HG03097 (cell line): ENCODE data around the gene LYZL6.
"Not testable (repeated sequence)": the region's sequence is repeated elsewhere in the genome, so short reads cannot be mapped to it uniquely, and the experiment has no call there.

Source experiments
- ATAC-seq: cut with Tn5 transposase; IDR thresholded peaks from one replicate; pipeline ENCODE4 v1.9.1; 2021; ENCODE audit not compliant: unreplicated experiment, low FRiP score

The LYZL6 gene

GRCh38 chr17:35912339-35912912 lies 31.1 kb downstream of the LYZL6 start:
- ATAC-seq, result no peak

GRCh38 chr17:35909408-35909807 lies 34.1 kb downstream of the LYZL6 start:
- ATAC-seq, result no peak

GRCh38 chr17:35907691-35908090 lies 35.8 kb downstream of the LYZL6 start:
- ATAC-seq, result no peak

DNA sequence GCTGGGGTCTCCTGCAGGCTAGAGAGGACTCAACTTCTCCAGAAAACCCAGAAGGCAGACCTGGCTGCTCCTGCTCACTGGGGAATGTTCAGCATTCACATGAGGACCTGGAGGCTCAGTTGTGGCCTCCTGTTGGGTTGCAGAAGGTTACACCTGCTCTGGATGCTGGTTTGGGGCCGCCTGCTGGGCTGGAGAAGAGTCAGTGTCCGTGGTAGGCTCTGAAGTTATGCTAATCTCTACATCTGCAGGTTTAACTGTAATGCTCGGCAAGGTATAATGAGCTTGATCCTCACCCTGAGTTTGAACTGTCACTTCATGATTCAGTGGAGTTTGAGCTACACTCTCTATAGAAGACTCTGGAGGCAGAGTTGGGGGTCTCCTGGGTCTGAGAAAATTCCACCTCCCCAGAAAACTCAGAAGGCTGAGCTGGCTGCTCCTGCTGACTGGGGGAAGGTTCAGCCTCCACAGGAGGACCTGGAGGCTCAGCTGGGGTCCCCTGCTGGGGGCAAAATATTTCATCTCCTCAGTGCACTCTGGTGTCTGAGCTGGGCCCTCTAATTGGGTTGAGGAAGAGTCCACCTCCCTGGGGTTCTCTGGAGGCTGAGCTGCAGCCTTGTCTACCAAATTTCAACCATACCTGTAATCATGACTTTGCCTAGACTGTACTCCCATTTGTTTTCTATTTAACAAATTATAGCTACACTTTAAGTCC lies 36.4 kb downstream of the LYZL6 start:
- no peak for ATAC-seq

GRCh38 chr17:35906191-35906925 lies 37.2 kb downstream of the LYZL6 start:
- ATAC-seq, result no peak

DNA sequence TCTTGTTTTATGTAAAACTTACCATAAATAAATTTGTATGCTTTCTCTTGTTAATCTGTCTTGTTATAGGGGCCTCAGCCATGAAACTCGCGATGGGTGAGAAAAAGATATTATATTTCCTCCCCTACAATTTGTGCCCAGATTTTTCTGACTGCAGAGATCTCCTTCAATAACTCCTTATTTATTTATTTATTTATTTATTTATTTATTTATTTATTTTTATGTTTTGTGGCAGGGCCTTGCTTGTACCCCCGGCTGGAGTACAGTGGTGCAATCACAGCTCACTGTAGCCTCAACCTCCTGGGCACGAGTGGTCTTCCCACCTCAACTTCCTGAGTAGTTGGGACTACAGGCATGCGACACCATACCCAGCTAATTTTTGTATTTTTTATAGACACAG lies 40.1 kb downstream of the LYZL6 start:
- ATAC-seq, result no peak

DNA sequence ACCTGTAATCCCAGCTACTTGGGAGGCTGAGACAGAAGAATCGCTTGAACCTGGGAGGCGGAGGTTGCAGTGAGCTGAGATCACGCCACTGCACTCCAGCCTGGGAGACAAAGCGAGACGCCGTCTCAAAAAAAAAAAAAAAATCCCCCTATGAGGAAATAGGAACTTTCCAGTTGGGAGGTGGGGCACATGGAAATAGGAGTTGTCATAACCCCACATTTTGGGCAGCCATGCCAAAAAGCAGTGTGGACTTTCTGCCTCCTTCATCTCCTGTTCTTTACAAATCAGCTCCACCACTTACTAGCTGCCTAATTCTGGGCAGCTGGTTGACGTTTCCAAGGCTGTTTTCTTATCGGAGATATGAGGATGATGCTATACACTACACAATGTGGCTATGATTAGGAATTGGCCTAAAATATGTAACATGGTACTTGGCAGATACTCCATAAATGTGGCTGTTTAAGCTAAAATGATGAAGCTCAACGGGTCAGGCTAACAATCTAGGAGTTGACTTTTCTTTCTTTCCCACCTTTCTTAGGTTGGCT lies 41.8 kb downstream of the LYZL6 start:
- no peak for ATAC-seq

GRCh38 chr17:35900708-35901480 lies 42.6 kb downstream of the LYZL6 start:
- no peak for ATAC-seq

DNA sequence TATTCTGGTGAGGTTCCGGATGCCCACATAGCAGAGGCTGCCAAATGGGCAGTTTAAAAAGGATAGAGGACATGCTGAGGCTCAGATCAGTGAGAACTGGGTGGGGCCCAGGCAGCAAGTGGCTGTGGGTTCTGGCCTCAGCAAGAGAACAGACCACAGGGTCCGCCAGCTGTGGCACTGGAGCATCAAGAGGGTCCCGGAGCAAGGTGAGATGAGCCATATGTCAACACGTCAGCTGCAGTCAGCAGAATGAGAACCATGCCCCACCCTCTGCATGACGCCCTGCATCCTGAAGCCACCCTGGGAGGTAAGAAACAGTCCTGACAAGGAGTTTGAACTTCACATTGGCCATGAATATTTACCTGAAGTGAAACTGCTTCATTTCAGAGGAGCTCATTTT lies 43.2 kb downstream of the LYZL6 start:
- no peak for ATAC-seq

GRCh38 chr17:35898283-35899070 lies 45.0 kb downstream of the LYZL6 start:
- ATAC-seq, result no peak

GRCh38 chr17:35897772-35898171 lies 45.7 kb downstream of the LYZL6 start:
- ATAC-seq, result not testable (repeated sequence)

- ATAC-seq, result no peak
Observed at GRCh38 chr17:35895636-35896587, 47.6 kb downstream of the LYZL6 start.

- no peak for ATAC-seq
Observed at GRCh38 chr17:35894206-35894605, 49.3 kb downstream of the LYZL6 start.

GRCh38 chr17:35893751-35894150 lies 49.8 kb downstream of the LYZL6 start:
- no peak for ATAC-seq

GRCh38 chr17:35892091-35893035 lies 51.1 kb downstream of the LYZL6 start:
- ATAC-seq, result no peak

- ATAC-seq, result no peak
Observed at GRCh38 chr17:35891269-35891668, 52.2 kb downstream of the LYZL6 start.

- no peak for ATAC-seq
Observed at GRCh38 chr17:35890774-35891155, 52.7 kb downstream of the LYZL6 start.
